Thoracic aorta (tissue), 2 donors: ENCODE data around the gene RPL13A. TPM values are rescaled to one million over a fixed set of nuclear protein-coding genes. Genes with fewer than 3 reads are reported as not detected.
"Not testable (repeated sequence)": the region's sequence is repeated elsewhere in the genome, so short reads cannot be mapped to it uniquely, and the experiment has no call there.

ENCODE experiments used
- ATAC-seq: fragments of 150-250 bp; one replicate; pipeline ENCODE4 v1.8.0; 2017; ENCODE audit warnings: low read depth; ENCODE audit not compliant: insufficient number of reproducible peaks, low FRiP score
- DNase-seq: peaks from one replicate; pipeline ENCODE4 v3.0.0-alpha.2; 2020; ENCODE audit warnings: low spot score
- H3K27ac ChIP-seq, 2 donors: fragments of 200-600 bp; sonication (generic); 1 replicate in 1 of 2; 2 replicates in 1 of 2; pipeline ENCODE4 v1.5.1; 2016; ENCODE audit warnings: mild to moderate bottlenecking in 2 of 2, moderate library complexity in 2 of 2
- H3K27me3 ChIP-seq: fragments of 200-600 bp; sonication (generic); replicated peaks from 2 replicates; pipeline ENCODE4 v1.6.0; 2016; ENCODE audit warnings: mild to moderate bottlenecking; ENCODE audit not compliant: insufficient read depth
- H3K36me3 ChIP-seq: fragments of 200-600 bp; sonication (generic); one replicate; pipeline ENCODE4 v1.5.1; 2016
- H3K4me1 ChIP-seq, 2 donors: fragments of 200-600 bp; sonication (generic); 1 replicate in 1 of 2; 2 replicates in 1 of 2; pipeline versions ENCODE4 v1.5.1 to v1.6.0; 2016; ENCODE audit warnings: low read depth in 2 of 2, mild to moderate bottlenecking in 1 of 2; ENCODE audit not compliant: control insufficient read depth in 1 of 2
- H3K4me3 ChIP-seq: fragments of 200-600 bp; sonication (generic); 2 replicates; pipeline ENCODE4 v1.5.1; 2016; ENCODE audit warnings: mild to moderate bottlenecking
- H3K9me3 ChIP-seq: fragments of 200-600 bp; sonication (generic); 2 replicates; pipeline ENCODE4 v1.5.1; 2016
- CTCF ChIP-seq: fragments of 200-600 bp; sonication (generic); IDR thresholded peaks from one replicate; pipeline ENCODE4 v1.5.1; 2019; ENCODE audit warnings: antibody characterized with exemption
- total RNA-seq, 2 donors: library from RNA; depleted of rRNA; stranded (reverse); fragments of >200 nt; gene quantifications; one replicate each; pipeline versions ENCODE4 v1.1.0 to v1.2.3, GENCODE V29; 2016

The RPL13A gene
- total RNA-seq, 2 donors from 2014 or later = 996 to 1,451 TPM

GRCh38 chr19:49468199-49468598 lies 19.2 kb upstream of the RPL13A start:
- Histone ChIP-seq H3K4me3 (no peak overlapping the region), H3K9me3 (no peaks in the 10 kb centered on the region), H3K36me3 (no peaks in the 10 kb centered on the region), H3K27me3 (no peaks in the 10 kb centered on the region), H3K4me1 (no peaks in the 10 kb centered on the region), H3K27ac (peak overlapping the region in 1 of 2 donors; percentile 11)
- ATAC-seq (no peak), DNase-seq (no peak)
- TF ChIP-seq CTCF = no peak

GRCh38 chr19:49468746-49469447 lies 18.5 kb upstream of the RPL13A start:
- Histone ChIP-seq H3K4me3 (no peak overlapping the region), H3K9me3 (no peaks in the 10 kb centered on the region), H3K27ac (peak overlapping the region in 1 of 2 donors; percentile 11), H3K36me3 (no peaks in the 10 kb centered on the region), H3K4me1 (peaks cover 4 to 7% of the 10 kb centered on the region in 2 donors), H3K27me3 (no peaks in the 10 kb centered on the region)
- ATAC-seq = peak; percentile 24
- DNase-seq = peak; percentile 31
- TF ChIP-seq CTCF = no peak

GRCh38 chr19:49469828-49470614 lies 17.4 kb upstream of the RPL13A start:
- no peak overlapping the region for H3K27ac ChIP-seq
- H3K4me1 ChIP-seq = peaks cover 4 to 14% of the 10 kb centered on the region in 2 donors
- no peaks in the 10 kb centered on the region for H3K36me3 ChIP-seq
- H3K27me3 ChIP-seq = no peaks in the 10 kb centered on the region
- TF ChIP-seq CTCF = no peak
- H3K9me3 ChIP-seq = no peaks in the 10 kb centered on the region
- DNase-seq (no peak), ATAC-seq (no peak)
- H3K4me3 ChIP-seq = no peak overlapping the region

- no peak overlapping the region for H3K27ac ChIP-seq
- H3K36me3 ChIP-seq = no peaks in the 10 kb centered on the region
- H3K27me3 ChIP-seq = no peaks in the 10 kb centered on the region
- TF ChIP-seq CTCF = no peak
- no peak overlapping the region for H3K4me3 ChIP-seq
- DNase-seq = no peak
- H3K4me1 ChIP-seq = peaks cover 4 to 16% of the 10 kb centered on the region in 2 donors
- H3K9me3 ChIP-seq = no peaks in the 10 kb centered on the region
- ATAC-seq = no peak
Measured at GRCh38 chr19:49470615-49470978, 16.8 kb upstream of the RPL13A start.

- Histone ChIP-seq H3K9me3 (no peaks in the 10 kb centered on the region), H3K4me3 (peak overlapping the region; percentile 92), H3K27ac (no peak overlapping the region), H3K36me3 (no peaks in the 10 kb centered on the region), H3K27me3 (no peaks in the 10 kb centered on the region), H3K4me1 (peaks cover 4 to 24% of the 10 kb centered on the region in 2 donors)
- no peak for TF ChIP-seq CTCF
- DNase-seq = no peak
- no peak for ATAC-seq
Measured at GRCh38 chr19:49472936-49473335, 14.5 kb upstream of the RPL13A start.

GRCh38 chr19:49473501-49473867 lies 13.9 kb upstream of the RPL13A start:
- H3K4me3 ChIP-seq = peak overlapping the region; percentile 92

More at GRCh38 chr19:49473501-49473867, 13.9 kb upstream of the RPL13A start:
- H3K36me3 ChIP-seq, H3K27me3 ChIP-seq, DNase-seq, ATAC-seq, H3K9me3 ChIP-seq: not testable (repeated sequence)
- Histone ChIP-seq H3K27ac (peak overlapping the region in 1 of 2 donors; percentile 71), H3K4me1 (peaks cover 4 to 24% of the 10 kb centered on the region in 2 donors)
